Endodermal cell (in vitro differentiated cells): ENCODE data around the gene DEFB113. TPM values are rescaled to one million over a fixed set of nuclear protein-coding genes. Genes with fewer than 3 reads are reported as not detected.

Experiments
- DNase-seq: peaks from one replicate; pipeline ENCODE4 v3.0.0-alpha.2; 2017
- H3K27ac ChIP-seq: 2 replicates; pipeline ENCODE4 v1.5.1; 2013; ENCODE audit warnings: mild to moderate bottlenecking, low read depth, low read length, moderate library complexity
- H3K27me3 ChIP-seq: 2 replicates; pipeline ENCODE4 v1.6.1; 2013; ENCODE audit warnings: mild to moderate bottlenecking, low read length, moderate library complexity; ENCODE audit not compliant: insufficient read depth, control insufficient read depth, poor library complexity, severe bottlenecking
- H3K36me3 ChIP-seq: 2 replicates; pipeline ENCODE4 v1.7.0; 2013; ENCODE audit warnings: mild to moderate bottlenecking, low read length, moderate library complexity; ENCODE audit not compliant: control insufficient read depth, insufficient read depth
- H3K4me1 ChIP-seq: one replicate; pipeline ENCODE4 v1.7.0; 2013; ENCODE audit warnings: low read length; ENCODE audit not compliant: control insufficient read depth, insufficient read depth
- H3K4me3 ChIP-seq: 2 replicates; pipeline ENCODE4 v1.5.1; 2013; ENCODE audit warnings: mild to moderate bottlenecking, low read length, moderate library complexity
- H3K9ac ChIP-seq: 2 replicates; pipeline ENCODE4 v1.6.1; 2013; ENCODE audit warnings: mild to moderate bottlenecking, low read length, moderate library complexity; ENCODE audit not compliant: poor library complexity, severe bottlenecking; ENCODE audit errors: extremely low read depth
- H3K9me3 ChIP-seq: 2 replicates; pipeline ENCODE4 v1.6.1; 2013; ENCODE audit warnings: mild to moderate bottlenecking, low read length, moderate library complexity; ENCODE audit not compliant: control insufficient read depth
- H3K27ac Mint-ChIP-seq: 2 replicates; pipeline ENCODE4 v1.8.0; 2020; ENCODE audit warnings: mixed read lengths
- H3K27me3 Mint-ChIP-seq: 2 replicates; pipeline ENCODE4 v1.8.0; 2021; ENCODE audit warnings: mild to moderate bottlenecking, mixed read lengths; ENCODE audit not compliant: insufficient read depth
- H3K36me3 Mint-ChIP-seq: 2 replicates; pipeline ENCODE4 v1.8.0; 2020; ENCODE audit warnings: low read depth, mixed read lengths
- H3K4me1 Mint-ChIP-seq: 2 replicates; pipeline ENCODE4 v1.8.0; 2020; ENCODE audit warnings: mixed read lengths
- H3K4me3 Mint-ChIP-seq: 2 replicates; pipeline ENCODE4 v1.8.0; 2020; ENCODE audit warnings: mild to moderate bottlenecking, moderate library complexity, mixed read lengths
- H3K9me3 Mint-ChIP-seq: 2 replicates; pipeline ENCODE4 v1.8.0; 2020; ENCODE audit warnings: mild to moderate bottlenecking, mixed read lengths
- WGBS, 2 experiments: methylation state at CpG; one replicate each; pipeline versions ENCODE4 v1.1.5 to v1.1.7; 2013; ENCODE audit warnings: missing lambda C conversion rate in 2 of 2, mixed read lengths in 1 of 2; ENCODE audit not compliant: insufficient coverage in 1 of 2, insufficient read length in 1 of 2; 5-methylcytosine and 5-hydroxymethylcytosine counted together
- total RNA-seq, 2 donors: library from RNA; stranded (reverse); fragmentation: NEBNext Ultra II Directional in 1 of 2; extraction: Animal tissue kit (Norgen Biotek cat#: 25700) in 1 of 2; gene quantifications; 2 replicates in 1 of 2; 3 replicates in 1 of 2; pipeline ENCODE4 v1.2.1, GENCODE V29; 2021
- TF ChIP-seq, protein P1 (sequence below): fragments of 200-600 bp; sonication (generic); conservative IDR thresholded peaks from 2 replicates; pipeline ENCODE4 v1.5.0; 2021; ENCODE audit warnings: antibody characterized with exemption, mild to moderate bottlenecking

DEFB113 gene
- total RNA-seq, 2 donors from 2014 or later = not detected

DNA sequence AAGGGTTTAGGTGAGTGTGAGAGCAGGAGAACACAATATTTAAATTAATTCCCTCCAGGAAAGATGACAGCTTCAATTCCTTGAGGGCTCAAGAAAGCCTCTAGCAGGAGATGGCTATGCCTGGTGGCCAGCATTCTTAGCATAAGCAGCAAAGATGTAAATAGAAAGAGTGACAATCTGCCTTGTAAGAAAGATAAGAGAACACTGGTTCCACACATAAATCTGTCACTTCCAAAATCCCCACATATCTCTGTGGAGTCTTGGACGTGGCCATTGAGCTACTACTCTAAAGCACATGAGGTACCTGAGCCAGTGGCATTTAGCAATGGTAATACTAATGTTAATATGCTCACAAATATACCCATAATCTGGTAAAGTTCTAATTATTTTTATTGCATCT lies 34.7 kb downstream of the DEFB113 start:
- Histone ChIP-seq H3K36me3 (no peaks in the 10 kb centered on the region), H3K4me1 (no peaks in the 10 kb centered on the region), H3K27ac (no peak overlapping the region), H3K9me3 (no peaks in the 10 kb centered on the region), H3K4me3 (no peak overlapping the region), H3K27me3 (no peaks in the 10 kb centered on the region), H3K9ac (no peak overlapping the region)
- H3K27ac Mint-ChIP-seq = no peak overlapping the region
- H3K27me3 Mint-ChIP-seq = no peaks in the 10 kb centered on the region
- DNase-seq = no peak
- H3K4me1 Mint-ChIP-seq = peaks cover 4% of the 10 kb centered on the region
- TF ChIP-seq, protein P1, sequence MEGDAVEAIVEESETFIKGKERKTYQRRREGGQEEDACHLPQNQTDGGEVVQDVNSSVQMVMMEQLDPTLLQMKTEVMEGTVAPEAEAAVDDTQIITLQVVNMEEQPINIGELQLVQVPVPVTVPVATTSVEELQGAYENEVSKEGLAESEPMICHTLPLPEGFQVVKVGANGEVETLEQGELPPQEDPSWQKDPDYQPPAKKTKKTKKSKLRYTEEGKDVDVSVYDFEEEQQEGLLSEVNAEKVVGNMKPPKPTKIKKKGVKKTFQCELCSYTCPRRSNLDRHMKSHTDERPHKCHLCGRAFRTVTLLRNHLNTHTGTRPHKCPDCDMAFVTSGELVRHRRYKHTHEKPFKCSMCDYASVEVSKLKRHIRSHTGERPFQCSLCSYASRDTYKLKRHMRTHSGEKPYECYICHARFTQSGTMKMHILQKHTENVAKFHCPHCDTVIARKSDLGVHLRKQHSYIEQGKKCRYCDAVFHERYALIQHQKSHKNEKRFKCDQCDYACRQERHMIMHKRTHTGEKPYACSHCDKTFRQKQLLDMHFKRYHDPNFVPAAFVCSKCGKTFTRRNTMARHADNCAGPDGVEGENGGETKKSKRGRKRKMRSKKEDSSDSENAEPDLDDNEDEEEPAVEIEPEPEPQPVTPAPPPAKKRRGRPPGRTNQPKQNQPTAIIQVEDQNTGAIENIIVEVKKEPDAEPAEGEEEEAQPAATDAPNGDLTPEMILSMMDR = no peak
- no peaks in the 10 kb centered on the region for H3K36me3 Mint-ChIP-seq
- H3K9me3 Mint-ChIP-seq = no peaks in the 10 kb centered on the region
- no peak overlapping the region for H3K4me3 Mint-ChIP-seq
- 83% methylated on average over 1 of the region's 1 CpG; no CpG with 5 or more reads in 1 of the 2 experiments for WGBS, 2 experiments

DNA sequence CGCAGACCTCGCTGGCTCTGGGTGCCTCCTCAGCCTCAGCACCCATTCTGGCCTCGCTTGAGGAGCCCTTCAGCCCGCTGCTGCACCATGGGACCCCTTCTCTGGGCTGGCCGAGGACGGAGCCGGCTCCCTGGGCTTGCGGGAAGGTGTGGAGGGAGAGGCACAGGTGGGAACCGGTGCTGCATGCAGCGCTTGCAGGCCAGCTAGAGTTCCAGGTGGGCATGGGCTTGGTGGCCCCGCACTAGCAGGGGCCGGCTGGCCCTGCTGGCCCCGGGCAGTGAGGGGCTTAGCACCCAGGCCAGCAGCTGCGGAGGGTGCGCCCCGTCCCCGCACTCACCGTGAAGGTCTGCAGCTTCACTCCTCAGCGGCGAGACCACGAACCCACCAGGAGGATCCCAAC lies 35.9 kb downstream of the DEFB113 start:
- Histone ChIP-seq H3K27ac (no peak overlapping the region), H3K4me1 (no peaks in the 10 kb centered on the region), H3K9me3 (no peaks in the 10 kb centered on the region), H3K9ac (no peak overlapping the region), H3K36me3 (no peaks in the 10 kb centered on the region), H3K4me3 (no peak overlapping the region), H3K27me3 (no peaks in the 10 kb centered on the region)
- H3K4me3 Mint-ChIP-seq = no peak overlapping the region
- no peaks in the 10 kb centered on the region for H3K9me3 Mint-ChIP-seq
- WGBS, 2 experiments = 93 to 94% methylated on average over 9 to 21 of the region's 21 CpGs
- DNase-seq = no peak
- no peaks in the 10 kb centered on the region for H3K27me3 Mint-ChIP-seq
- no peak overlapping the region for H3K27ac Mint-ChIP-seq
- H3K36me3 Mint-ChIP-seq = no peaks in the 10 kb centered on the region
- peaks cover 4% of the 10 kb centered on the region for H3K4me1 Mint-ChIP-seq
- TF ChIP-seq, protein P1 = no peak

DNA sequence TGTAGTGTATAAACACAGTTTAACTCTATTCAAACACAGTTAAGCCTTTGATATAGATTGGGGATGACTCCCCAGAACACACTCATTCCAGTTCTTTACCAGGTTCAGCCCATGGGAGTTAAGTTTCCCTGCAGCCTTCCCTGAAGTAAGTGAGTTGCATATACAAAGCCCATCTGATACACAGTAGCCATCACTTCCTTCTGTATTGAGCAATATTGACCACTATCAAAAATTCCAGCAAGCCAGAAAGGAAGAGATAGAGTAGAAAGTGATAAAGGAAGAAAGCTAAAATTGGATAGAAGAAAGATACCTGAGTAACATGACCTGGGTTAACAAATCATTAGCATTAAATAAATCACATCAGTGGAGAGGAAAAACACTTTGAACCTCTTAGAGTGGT lies 40.1 kb downstream of the DEFB113 start:
- Histone ChIP-seq H3K27me3 (no peaks in the 10 kb centered on the region), H3K9ac (no peak overlapping the region), H3K4me3 (no peak overlapping the region), H3K4me1 (no peaks in the 10 kb centered on the region), H3K36me3 (no peaks in the 10 kb centered on the region), H3K9me3 (no peaks in the 10 kb centered on the region), H3K27ac (no peak overlapping the region)
- Mint-ChIP-seq H3K36me3 (no peaks in the 10 kb centered on the region), H3K4me1 (peaks cover 6% of the 10 kb centered on the region), H3K27me3 (no peaks in the 10 kb centered on the region), H3K4me3 (no peak overlapping the region), H3K27ac (no peak overlapping the region), H3K9me3 (no peaks in the 10 kb centered on the region)
- TF ChIP-seq, protein P1 = no peak
- DNase-seq = no peak
